Middle frontal gyrus (tissue), 1 donor: ENCODE data around the gene FIS1.
"Not testable (repeated sequence)": the region's sequence is repeated elsewhere in the genome, so short reads cannot be mapped to it uniquely, and the experiment has no call there.

ENCODE experiments used
- DNase-seq: peaks from one replicate; pipeline ENCODE4 v3.0.0-alpha.2; 2015; ENCODE audit warnings: low spot score; ENCODE audit errors: extremely low spot score

FIS1 gene

GRCh38 chr7:101244375-101245146, at the start of gene FIS1:
TSS of gene FIS1 (minus strand) at chr7:101245081. CDS start at chr7:101245004, 77 bp downstream.
- DNase-seq = peak; percentile 82

GRCh38 chr7:101294039-101294831, 49.4 kb upstream of the FIS1 start:
- no peak for DNase-seq

- not testable (repeated sequence) for DNase-seq
Observed at GRCh38 chr7:101293069-101294021, 48.5 kb upstream of the FIS1 start.

- not testable (repeated sequence) for DNase-seq
Observed at GRCh38 chr7:101292566-101292965, 47.7 kb upstream of the FIS1 start.

- DNase-seq = not testable (repeated sequence)
Observed at GRCh38 chr7:101290186-101291037, 45.5 kb upstream of the FIS1 start.

- DNase-seq = not testable (repeated sequence)
Observed at GRCh38 chr7:101289687-101290086, 44.8 kb upstream of the FIS1 start.

- no peak for DNase-seq
Observed at GRCh38 chr7:101288439-101288838, 43.6 kb upstream of the FIS1 start.

GRCh38 chr7:101287032-101287431, 42.2 kb upstream of the FIS1 start:
- DNase-seq = no peak

GRCh38 chr7:101285880-101286279, 41.0 kb upstream of the FIS1 start:
- DNase-seq = not testable (repeated sequence)

- no peak for DNase-seq
Observed at GRCh38 chr7:101285171-101285570, 40.3 kb upstream of the FIS1 start.

GRCh38 chr7:101280912-101281311, 36.0 kb upstream of the FIS1 start:
- not testable (repeated sequence) for DNase-seq

- no peak for DNase-seq
Observed at GRCh38 chr7:101278461-101279292, 33.8 kb upstream of the FIS1 start.

GRCh38 chr7:101277155-101277554, 32.3 kb upstream of the FIS1 start:
- no peak for DNase-seq

GRCh38 chr7:101273206-101273605, 28.3 kb upstream of the FIS1 start:
- DNase-seq = peak; percentile 4

- no peak for DNase-seq
Observed at GRCh38 chr7:101271021-101271420, 26.1 kb upstream of the FIS1 start.

- no peak for DNase-seq
Observed at GRCh38 chr7:101269664-101270063, 24.8 kb upstream of the FIS1 start.

- no peak for DNase-seq
Observed at GRCh38 chr7:101265622-101266516, 21.0 kb upstream of the FIS1 start.

GRCh38 chr7:101264102-101264706, 19.3 kb upstream of the FIS1 start:
- DNase-seq = not testable (repeated sequence)
